ENCODE results near the gene PARPBP. TPM values are rescaled to one million over a fixed set of nuclear protein-coding genes. Genes with fewer than 3 reads are reported as not detected.

Gene PARPBP
- total and polyA plus RNA-seq, 2 experiments from 2014 or later, result 10.3 to 13.4 TPM

GRCh38 chr12:102093319-102093718, 26.7 kb upstream of the PARPBP start:
- no peaks in the 10 kb centered on the region for H3K27me3 ChIP-seq (replicated peaks; ENCODE audit: insufficient read depth)
- DNase-seq, result peak; percentile 53
- H3K4me3 ChIP-seq, result no peak overlapping the region
- H2AFZ ChIP-seq, result peak overlapping the region; percentile 50; the same call in 1 of the 2 replicates
- no peaks in the 10 kb centered on the region for H3K9me3 ChIP-seq (ENCODE audit: low read depth)
- TF ChIP-seq EZH2phosphoT487 (IDR thresholded peaks at IDR 0.05; ENCODE audit: insufficient read depth, low read depth), result no peak
- TF ChIP-seq EZH2 (IDR thresholded peaks at IDR 0.05; ENCODE audit: insufficient read depth, poor library complexity, severe bottlenecking), result no peak
- H3K79me2 ChIP-seq (ENCODE audit: insufficient read depth), result no peaks in the 10 kb centered on the region
- no peak overlapping the region for H3K9ac ChIP-seq
- H3K27ac ChIP-seq, result peak overlapping the region; percentile 36
- peaks cover 24% of the 10 kb centered on the region for H3K4me1 ChIP-seq (ENCODE audit: insufficient read depth)
- peaks cover 15% of the 10 kb centered on the region for H3F3A ChIP-seq (ENCODE audit: insufficient read depth)
- peak overlapping the region; percentile 15 for H3K4me2 ChIP-seq (ENCODE audit: unreplicated experiment)
- H3K36me3 ChIP-seq (ENCODE audit: low read depth), result no peaks in the 10 kb centered on the region
- H3K9me2 ChIP-seq (ENCODE audit: insufficient read depth), result no peaks in the 10 kb centered on the region
- in situ Hi-C loops (cut with MboI), result no loop called here
- no peaks in the 10 kb centered on the region for H4K20me1 ChIP-seq (ENCODE audit: insufficient read depth)

- Histone ChIP-seq H3K9me3 (ENCODE audit: low read depth) (no peaks in the 10 kb centered on the region), H3K79me2 (ENCODE audit: insufficient read depth) (no peaks in the 10 kb centered on the region), H3K4me1 (ENCODE audit: insufficient read depth) (peaks cover 24% of the 10 kb centered on the region), H3K4me2 (ENCODE audit: unreplicated experiment) (no peak overlapping the region), H3F3A (ENCODE audit: insufficient read depth) (peaks cover 15% of the 10 kb centered on the region), H2AFZ (no peak overlapping the region), H4K20me1 (ENCODE audit: insufficient read depth) (no peaks in the 10 kb centered on the region), H3K4me3 (no peak overlapping the region), H3K27me3 (replicated peaks; ENCODE audit: insufficient read depth) (no peaks in the 10 kb centered on the region), H3K27ac (no peak overlapping the region), H3K9me2 (ENCODE audit: insufficient read depth) (no peaks in the 10 kb centered on the region), H3K36me3 (ENCODE audit: low read depth) (peaks cover 12% of the 10 kb centered on the region; the same call in 1 of the 2 replicates), H3K9ac (no peak overlapping the region)
- in situ Hi-C loops (cut with MboI), result no loop called here
- peak; percentile 55 for DNase-seq
- 50 to 52% methylated on average over 2 of the region's 2 CpGs for WGBS, 2 experiments (ENCODE audit: low coverage in 1 of 2, low lambda C conversion rate in 2 of 2, missing lambda C conversion rate in 2 of 2)
- no peak for TF ChIP-seq EZH2 (IDR thresholded peaks at IDR 0.05; ENCODE audit: insufficient read depth, poor library complexity, severe bottlenecking)
Measured at GRCh38 chr12:102095677-102096263, 24.2 kb upstream of the PARPBP start.

GRCh38 chr12:102096855-102097254, 23.1 kb upstream of the PARPBP start:
- Histone ChIP-seq H3K9me3 (ENCODE audit: low read depth) (no peaks in the 10 kb centered on the region), H3K79me2 (ENCODE audit: insufficient read depth) (no peaks in the 10 kb centered on the region), H4K20me1 (ENCODE audit: insufficient read depth) (no peaks in the 10 kb centered on the region), H3K36me3 (ENCODE audit: low read depth) (peaks cover 14% of the 10 kb centered on the region; the same call in 1 of the 2 replicates), H3K4me2 (ENCODE audit: unreplicated experiment) (no peak overlapping the region), H3K27me3 (replicated peaks; ENCODE audit: insufficient read depth) (no peaks in the 10 kb centered on the region), H2AFZ (no peak overlapping the region), H3K27ac (no peak overlapping the region), H3F3A (ENCODE audit: insufficient read depth) (peaks cover 15% of the 10 kb centered on the region), H3K4me1 (ENCODE audit: insufficient read depth) (peaks cover 24% of the 10 kb centered on the region), H3K4me3 (no peak overlapping the region), H3K9me2 (ENCODE audit: insufficient read depth) (no peaks in the 10 kb centered on the region), H3K9ac (no peak overlapping the region)
- 90 to 92% methylated on average over 3 of the region's 3 CpGs for WGBS, 2 experiments (ENCODE audit: low coverage in 1 of 2, low lambda C conversion rate in 2 of 2, missing lambda C conversion rate in 2 of 2)
- TF ChIP-seq EZH2 (IDR thresholded peaks at IDR 0.05; ENCODE audit: insufficient read depth, poor library complexity, severe bottlenecking) (no peak), EZH2phosphoT487 (IDR thresholded peaks at IDR 0.05; ENCODE audit: insufficient read depth, low read depth) (no peak)
- DNase-seq, result no peak
- in situ Hi-C loops (cut with MboI), result no loop called here

- Histone ChIP-seq H4K20me1 (ENCODE audit: insufficient read depth) (no peaks in the 10 kb centered on the region), H3K4me1 (ENCODE audit: insufficient read depth) (no peaks in the 10 kb centered on the region), H2AFZ (no peak overlapping the region), H3K9ac (no peak overlapping the region), H3K4me3 (no peak overlapping the region), H3K36me3 (ENCODE audit: low read depth) (peaks cover 38% of the 10 kb centered on the region), H3K27ac (no peak overlapping the region), H3K9me2 (ENCODE audit: insufficient read depth) (no peaks in the 10 kb centered on the region), H3K9me3 (ENCODE audit: low read depth) (no peaks in the 10 kb centered on the region), H3K27me3 (replicated peaks; ENCODE audit: insufficient read depth) (no peaks in the 10 kb centered on the region), H3K79me2 (ENCODE audit: insufficient read depth) (no peaks in the 10 kb centered on the region), H3F3A (ENCODE audit: insufficient read depth) (no peaks in the 10 kb centered on the region), H3K4me2 (ENCODE audit: unreplicated experiment) (no peak overlapping the region)
- in situ Hi-C loops (cut with MboI), result no loop called here
- WGBS, 2 experiments (ENCODE audit: low coverage in 1 of 2, low lambda C conversion rate in 2 of 2, missing lambda C conversion rate in 2 of 2), result 96% methylated on average over 3 of the region's 3 CpGs
- no peak for DNase-seq
- TF ChIP-seq EZH2 (IDR thresholded peaks at IDR 0.05; ENCODE audit: insufficient read depth, poor library complexity, severe bottlenecking) (no peak), EZH2phosphoT487 (IDR thresholded peaks at IDR 0.05; ENCODE audit: insufficient read depth, low read depth) (no peak)
Measured at GRCh38 chr12:102106905-102107304, 13.1 kb upstream of the PARPBP start.

- 50 to 53% methylated on average over 1 of the region's 1 CpG for WGBS, 2 experiments (ENCODE audit: low coverage in 1 of 2, low lambda C conversion rate in 2 of 2, missing lambda C conversion rate in 2 of 2)
- no peak overlapping the region for H3K27ac ChIP-seq
- in situ Hi-C loops (cut with MboI), result no loop called here
- H3K4me2 ChIP-seq (ENCODE audit: unreplicated experiment), result no peak overlapping the region
- no peaks in the 10 kb centered on the region for H3K27me3 ChIP-seq (replicated peaks; ENCODE audit: insufficient read depth)
- H2AFZ ChIP-seq, result no peak overlapping the region
- no peaks in the 10 kb centered on the region for H3K9me2 ChIP-seq (ENCODE audit: insufficient read depth)
- TF ChIP-seq EZH2phosphoT487 (IDR thresholded peaks at IDR 0.05; ENCODE audit: insufficient read depth, low read depth) (no peak), EZH2 (IDR thresholded peaks at IDR 0.05; ENCODE audit: insufficient read depth, poor library complexity, severe bottlenecking) (no peak)
- no peak overlapping the region for H3K9ac ChIP-seq
- no peaks in the 10 kb centered on the region for H3K79me2 ChIP-seq (ENCODE audit: insufficient read depth)
- no peaks in the 10 kb centered on the region for H4K20me1 ChIP-seq (ENCODE audit: insufficient read depth)
- no peaks in the 10 kb centered on the region for H3K9me3 ChIP-seq (ENCODE audit: low read depth)
- peaks cover 35% of the 10 kb centered on the region for H3K36me3 ChIP-seq (ENCODE audit: low read depth)
- no peaks in the 10 kb centered on the region for H3F3A ChIP-seq (ENCODE audit: insufficient read depth)
- DNase-seq, result no peak
- H3K4me3 ChIP-seq, result no peak overlapping the region
- no peaks in the 10 kb centered on the region for H3K4me1 ChIP-seq (ENCODE audit: insufficient read depth)
Measured at GRCh38 chr12:102107970-102108369, 12.0 kb upstream of the PARPBP start.
